Renal cortical epithelial cell (primary cell): ENCODE measurements around the gene CD44. TPM values are rescaled to one million over a fixed set of nuclear protein-coding genes. Genes with fewer than 3 reads are reported as not detected.

Experiments used
- DNase-seq: peaks from one replicate; pipeline ENCODE4 v3.0.0-alpha.2; 2011; ENCODE audit warnings: low read depth
- total RNA-seq: library from RNA; depleted of rRNA; stranded (reverse); fragments of >200 nt; gene quantifications from 2 replicates; pipeline ENCODE4 v1.2.3, GENCODE V29; 2014

CD44 gene
- total RNA-seq, 1 donor from 2014 or later, result 461 TPM

- DNase-seq, result peak; percentile 23
Measured at GRCh38 chr11:35112056-35112845, 26.7 kb upstream of the CD44 start.

- no peak for DNase-seq
Measured at GRCh38 chr11:35112846-35113105, 26.2 kb upstream of the CD44 start.

- DNase-seq, result no peak
Measured at GRCh38 chr11:35114906-35115687, 23.9 kb upstream of the CD44 start.

- DNase-seq, result no peak
Measured at GRCh38 chr11:35115688-35116030, 23.3 kb upstream of the CD44 start.

- no peak for DNase-seq
Measured at GRCh38 chr11:35116245-35116644, 22.7 kb upstream of the CD44 start.

GRCh38 chr11:35116762-35117640 is 22.0 kb upstream of the CD44 start:
- no peak for DNase-seq

- DNase-seq, result no peak
Measured at GRCh38 chr11:35118906-35119305, 20.1 kb upstream of the CD44 start.

GRCh38 chr11:35121326-35121865 is 17.6 kb upstream of the CD44 start:
- DNase-seq, result no peak

GRCh38 chr11:35122308-35122707 is 16.7 kb upstream of the CD44 start:
- DNase-seq, result no peak

GRCh38 chr11:35126000-35126878 is 12.7 kb upstream of the CD44 start:
- DNase-seq, result no peak

- no peak for DNase-seq
Measured at GRCh38 chr11:35126879-35127581, 11.9 kb upstream of the CD44 start.

GRCh38 chr11:35127619-35128018 is 11.4 kb upstream of the CD44 start:
- no peak for DNase-seq

GRCh38 chr11:35131094-35131493 is 7.9 kb upstream of the CD44 start:
- DNase-seq, result no peak

- DNase-seq, result no peak
Measured at GRCh38 chr11:35131886-35132285, 7.1 kb upstream of the CD44 start.

- DNase-seq, result no peak
Measured at GRCh38 chr11:35133656-35134055, 5.3 kb upstream of the CD44 start.

- DNase-seq, result no peak
Measured at GRCh38 chr11:35134403-35135148, 4.4 kb upstream of the CD44 start.

GRCh38 chr11:35135222-35135621 is 3.7 kb upstream of the CD44 start:
- DNase-seq, result no peak

GRCh38 chr11:35136311-35136710 is 2.7 kb upstream of the CD44 start:
- no peak for DNase-seq

- no peak for DNase-seq
Measured at GRCh38 chr11:35138058-35138457, 913 bp upstream of the CD44 start.

GRCh38 chr11:35138606-35138942 is 397 bp upstream of the CD44 start:
- no peak for DNase-seq
